ENCODE measurements around the gene FBLN5.

The FBLN5 gene

GRCh38 chr14:91934554-91935285, 12.8 kb downstream of the FBLN5 start:
- TF ChIP-seq CTCF (IDR thresholded peaks at IDR 0.05; ENCODE audit: borderline replicate concordance, insufficient read depth, low read depth, low read length) = no peak
- H3K4me3 ChIP-seq (ENCODE audit: low read depth, low read length) = no peak overlapping the region

DNA sequence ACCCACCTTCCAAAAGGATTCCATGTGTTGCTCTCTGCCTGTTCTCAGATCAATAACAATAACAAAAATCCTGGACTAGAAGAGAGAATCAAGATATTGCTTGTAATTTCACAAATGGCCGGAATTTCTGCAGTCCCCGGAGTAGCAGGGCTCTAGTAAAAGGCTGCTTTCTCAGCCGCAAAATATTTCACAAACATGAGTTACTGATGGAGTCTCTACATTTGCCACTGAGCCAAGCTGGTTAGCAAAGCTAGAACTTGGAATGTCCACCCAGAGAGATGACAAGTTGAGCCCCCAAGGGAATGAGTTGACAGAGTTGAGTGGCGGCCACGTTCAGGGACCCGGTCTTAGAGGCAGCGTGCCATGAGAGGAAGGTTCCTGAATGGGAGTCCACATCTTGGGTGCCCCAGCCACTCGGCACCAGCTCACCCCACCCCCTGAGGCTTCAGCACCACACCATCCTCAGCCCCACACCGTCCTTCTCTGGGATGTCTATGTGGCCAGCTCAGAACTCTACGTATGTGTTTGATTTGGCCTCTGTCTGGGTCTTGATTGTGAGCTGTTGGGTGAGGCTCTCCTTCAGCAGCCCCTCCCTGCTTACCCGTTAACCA, 15.9 kb downstream of the FBLN5 start:
- no peak overlapping the region for H3K4me3 ChIP-seq (ENCODE audit: low read depth, low read length)
- TF ChIP-seq CTCF (IDR thresholded peaks at IDR 0.05; ENCODE audit: borderline replicate concordance, insufficient read depth, low read depth, low read length) = no peak

DNA sequence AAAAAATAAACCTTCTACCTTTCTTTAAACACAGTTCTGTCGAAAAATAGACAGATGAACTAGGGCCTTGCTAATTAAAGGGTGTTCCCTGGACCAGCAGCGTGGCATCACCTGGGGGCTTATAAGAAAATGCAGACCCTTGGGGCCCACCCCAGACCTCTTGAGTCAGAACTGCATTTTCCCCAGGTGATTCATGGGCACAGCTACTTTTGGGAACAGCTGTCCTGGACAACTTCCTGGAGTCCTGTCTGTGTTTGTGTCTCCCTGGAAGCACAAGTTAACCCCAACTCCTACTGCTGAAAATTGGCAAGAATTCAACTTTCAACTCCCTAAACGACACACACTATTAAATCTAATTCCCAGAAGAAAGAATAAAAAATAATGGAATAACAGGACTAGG, 17.8 kb downstream of the FBLN5 start:
- TF ChIP-seq CTCF (IDR thresholded peaks at IDR 0.05; ENCODE audit: borderline replicate concordance, insufficient read depth, low read depth, low read length) = no peak
- no peak overlapping the region for H3K4me3 ChIP-seq (ENCODE audit: low read depth, low read length)

GRCh38 chr14:91927800-91928199, 19.7 kb downstream of the FBLN5 start:
- TF ChIP-seq CTCF (IDR thresholded peaks at IDR 0.05; ENCODE audit: borderline replicate concordance, insufficient read depth, low read depth, low read length) = no peak
- no peak overlapping the region for H3K4me3 ChIP-seq (ENCODE audit: low read depth, low read length)

GRCh38 chr14:91927191-91927590, 20.3 kb downstream of the FBLN5 start:
- H3K4me3 ChIP-seq (ENCODE audit: low read depth, low read length) = no peak overlapping the region
- no peak for TF ChIP-seq CTCF (IDR thresholded peaks at IDR 0.05; ENCODE audit: borderline replicate concordance, insufficient read depth, low read depth, low read length)

DNA sequence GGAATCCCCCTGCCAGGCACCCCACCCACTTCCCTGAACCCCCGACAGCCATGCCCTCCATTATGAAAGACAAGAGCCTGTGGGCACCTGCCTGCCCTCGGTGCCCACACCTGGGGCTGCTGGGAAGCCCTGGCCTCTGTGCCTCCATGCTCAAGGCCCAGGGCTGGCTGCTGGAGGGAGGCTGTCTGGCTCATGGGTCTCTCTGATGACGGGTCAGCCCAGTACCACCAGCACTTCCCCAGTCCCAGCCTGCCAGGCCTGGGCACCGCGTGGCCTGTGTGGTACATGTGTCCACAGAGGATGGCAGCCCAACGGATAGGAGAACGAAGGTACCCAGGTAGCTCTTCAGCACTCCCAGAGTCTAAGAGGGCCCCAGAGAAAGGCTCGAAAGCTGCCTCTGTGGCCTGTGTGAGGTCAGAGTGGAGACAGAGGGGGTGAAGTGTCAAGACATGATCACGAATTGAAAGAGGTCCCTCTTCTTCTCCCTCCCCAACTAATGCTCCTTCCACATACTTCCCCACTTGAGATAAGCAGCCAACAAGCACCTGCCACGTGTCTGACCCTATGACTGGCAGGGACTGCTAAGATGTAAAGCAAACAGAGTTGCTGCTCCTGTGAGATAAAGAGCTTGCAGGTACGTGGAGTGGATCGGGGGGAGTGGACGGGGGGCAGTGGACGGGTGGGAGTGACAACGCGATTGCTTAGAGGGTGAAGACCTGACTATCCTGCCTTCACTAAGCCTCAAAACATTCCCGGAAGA, 21.2 kb downstream of the FBLN5 start:
- TF ChIP-seq CTCF (IDR thresholded peaks at IDR 0.05; ENCODE audit: borderline replicate concordance, insufficient read depth, low read depth, low read length) = no peak
- H3K4me3 ChIP-seq (ENCODE audit: low read depth, low read length) = no peak overlapping the region
